Ovary (tissue), 9 donors: ENCODE measurements around the gene MAPK8IP3. TPM values are rescaled to one million over a fixed set of nuclear protein-coding genes. Genes with fewer than 3 reads are reported as not detected.
A peak's percentile ranks its signal among the peaks of the same experiment; 100 is the strongest.

ENCODE experiments used
- DNase-seq, 5 donors: peaks; one replicate each; pipeline ENCODE4 v3.0.0-alpha.2; 2019 to 2020
- H3K27ac ChIP-seq, 2 donors: fragments of 200-600 bp; one replicate each; pipeline versions ENCODE4 v1.5.1 to v1.8.0; 2019 to 2022
- H3K27me3 ChIP-seq: fragments of 200-600 bp; one replicate; pipeline ENCODE4 v1.8.0; 2022
- H3K36me3 ChIP-seq: fragments of 200-600 bp; sonication (generic); one replicate; pipeline ENCODE4 v1.5.1; 2019
- H3K4me1 ChIP-seq: one replicate; pipeline ENCODE4 v1.8.1; 2013; ENCODE audit warnings: mild to moderate bottlenecking, moderate library complexity; ENCODE audit not compliant: insufficient read depth
- H3K4me3 ChIP-seq: fragments of 200-600 bp; sonication (generic); one replicate; pipeline ENCODE4 v1.5.1; 2017
- H3K9me3 ChIP-seq, 2 donors: fragments of 200-600 bp in 1 of 2; sonication (generic) in 1 of 2; one replicate each; pipeline versions ENCODE4 v1.5.1 to v1.8.1; 2013 to 2019; ENCODE audit warnings: mild to moderate bottlenecking in 1 of 2, moderate library complexity in 1 of 2
- CTCF ChIP-seq, 3 donors: fragments of 450-650 bp in 2 of 3; fragments of 200-600 bp in 1 of 3; IDR thresholded peaks; one replicate each; pipeline versions ENCODE4 v1.5.1 to v1.8.0; 2016 to 2022; ENCODE audit warnings: antibody characterized with exemption in 3 of 3, mild to moderate bottlenecking in 1 of 3
- EP300 ChIP-seq: sonication (generic); formaldehyde crosslinking; IDR thresholded peaks from one replicate; pipeline ENCODE4 v1.6.1; 2017; ENCODE audit warnings: antibody characterized with exemption
- POLR2A ChIP-seq: fragments of 450-650 bp; IDR thresholded peaks from one replicate; pipeline ENCODE4 v1.6.1; 2017; ENCODE audit warnings: antibody characterized with exemption, mild to moderate bottlenecking, moderate library complexity
- whole genome bisulfite sequencing, 3 donors: extraction: QIAGEN DNeasy Blood & Tissue Kit in 1 of 3; methylation state at CpG; one replicate each; pipeline versions ENCODE4 v1.1.5 to v1.1.7; 2013 to 2017; 5-methylcytosine and 5-hydroxymethylcytosine counted together
- intact Hi-C, 4 donors: fragments of 100-400 bp; cut with DNase I; formaldehyde crosslinking; loops; one replicate each; pipeline versions ENCODE4 v1.11.0 to v1.15.1; 2022 to 2023
- polyA plus RNA-seq, 2 donors: library from polyadenylated mRNA; stranded (reverse); fragments of 200-250 nt in 1 of 2; fragments of 350-450 nt in 1 of 2; fragmentation: Illumina TruSeq in 1 of 2; extraction: RNeasy Lipid Tissue Mini Kit (QIAGEN cat#74804) in 1 of 2; gene quantifications; one replicate each; pipeline ENCODE4 v1.2.3, GENCODE V29; 2013 to 2014
- total RNA-seq, 7 donors: library from RNA; depleted of rRNA in 2 of 7; stranded (reverse); fragments of >200 nt in 2 of 7; fragmentation: NEBNext Ultra II Directional in 3 of 7; extraction: Animal tissue kit (Norgen Biotek cat#: 25700) in 3 of 7; gene quantifications; one replicate each; pipeline versions ENCODE4 v1.1.0 to v1.2.4, GENCODE V29; 2016 to 2023
- donor health status: DM: no; HTN: no; CAD: no; lungs with moderate emphysema.
- donor health status: DM: no; HTN: no; CAD: no.
- donor health status: Bipolar disorder and iron deficiency.
- donor health status: DM: yes; HTN: yes; CAD: no.
- donor health status: DM: no; HTN: no; CAD: no.
- donor health status: DM: yes; HTN: yes; CAD: no.

MAPK8IP3 gene
- total and polyA plus RNA-seq, 9 donors: 7.0 to 117 (median 72.3) TPM

- no peaks in the 10 kb centered on the region for H3K4me1 ChIP-seq
- no peaks in the 10 kb centered on the region for H3K27me3 ChIP-seq
- no peaks in the 10 kb centered on the region for H3K36me3 ChIP-seq
- TF ChIP-seq EP300: no peak
- intact Hi-C loops: no loop called here
- WGBS, 3 donors: 89 to 93% (median 91%) methylated on average over 15 of the region's 15 CpGs
- no peak overlapping the region for H3K27ac ChIP-seq
- H3K4me3 ChIP-seq: no peak overlapping the region
- no peaks in the 10 kb centered on the region for H3K9me3 ChIP-seq
- DNase-seq: no peak
Measured at GRCh38 chr16:1790261-1790610, 84.2 kb downstream of the MAPK8IP3 start.

- DNase-seq: peak in 4 of 5 donors; percentile 11 to 37 (median 24)
Measured at GRCh38 chr16:1790611-1791255, 84.7 kb downstream of the MAPK8IP3 start.

DNA sequence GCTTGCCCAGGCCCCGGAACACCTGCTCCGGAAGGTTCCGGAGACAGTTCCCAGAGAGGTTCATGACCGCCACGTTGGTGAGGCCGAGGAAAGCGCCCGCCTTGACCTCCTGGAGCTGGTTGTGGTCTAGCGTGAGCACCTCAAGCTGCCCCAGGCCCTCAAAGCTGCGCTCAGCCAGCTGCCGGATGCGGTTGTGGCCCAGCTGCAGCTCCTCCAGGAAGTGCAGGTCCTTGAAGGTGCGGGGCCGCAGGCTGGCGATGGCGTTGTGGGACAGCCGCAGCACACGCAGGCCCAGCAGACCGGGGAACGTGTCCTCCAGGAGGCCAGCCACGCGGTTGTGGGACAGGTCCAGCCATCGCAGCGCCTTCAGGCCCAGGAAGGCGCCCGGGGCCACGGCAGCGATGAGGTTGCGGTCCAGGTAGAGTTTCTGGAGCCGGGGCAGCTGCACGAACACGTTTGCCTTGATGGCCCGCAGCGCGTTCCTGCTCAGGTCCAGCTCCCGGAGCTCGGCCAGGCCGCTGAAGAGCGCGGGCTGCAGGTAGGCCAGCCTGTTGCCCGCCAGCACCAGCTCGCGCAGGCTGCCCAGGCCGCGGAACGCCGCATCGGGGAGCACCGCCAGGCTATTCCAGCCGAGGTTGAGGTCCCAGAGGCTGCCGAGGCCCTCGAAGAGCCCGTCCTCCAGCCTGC, 85.4 kb downstream of the MAPK8IP3 start:
- Histone ChIP-seq H3K27ac (no peak overlapping the region), H3K27me3 (no peaks in the 10 kb centered on the region), H3K36me3 (no peaks in the 10 kb centered on the region), H3K4me3 (no peak overlapping the region), H3K9me3 (no peaks in the 10 kb centered on the region), H3K4me1 (no peaks in the 10 kb centered on the region)
- TF ChIP-seq CTCF (IDR thresholded peaks at IDR 0.05): no peak
- no peak for TF ChIP-seq EP300
- no peak for TF ChIP-seq POLR2A
- intact Hi-C loops: no loop called here
- WGBS, 3 donors: 92% methylated on average over 37 to 53 of the region's 53 CpGs
- DNase-seq: peak in 4 of 5 donors; percentile 19 to 35 (median 22)

More at GRCh38 chr16:1790611-1791255, 84.7 kb downstream of the MAPK8IP3 start:
- Histone ChIP-seq H3K27ac (no peak overlapping the region), H3K4me3 (no peak overlapping the region), H3K9me3 (no peaks in the 10 kb centered on the region), H3K4me1 (no peaks in the 10 kb centered on the region), H3K27me3 (no peaks in the 10 kb centered on the region), H3K36me3 (no peaks in the 10 kb centered on the region)
- TF ChIP-seq CTCF (IDR thresholded peaks at IDR 0.05) (no peak), POLR2A (no peak), EP300 (no peak)
- intact Hi-C loops: no loop called here
- WGBS, 3 donors: 87 to 89% (median 87%) methylated on average over 39 to 44 of the region's 44 CpGs

DNA sequence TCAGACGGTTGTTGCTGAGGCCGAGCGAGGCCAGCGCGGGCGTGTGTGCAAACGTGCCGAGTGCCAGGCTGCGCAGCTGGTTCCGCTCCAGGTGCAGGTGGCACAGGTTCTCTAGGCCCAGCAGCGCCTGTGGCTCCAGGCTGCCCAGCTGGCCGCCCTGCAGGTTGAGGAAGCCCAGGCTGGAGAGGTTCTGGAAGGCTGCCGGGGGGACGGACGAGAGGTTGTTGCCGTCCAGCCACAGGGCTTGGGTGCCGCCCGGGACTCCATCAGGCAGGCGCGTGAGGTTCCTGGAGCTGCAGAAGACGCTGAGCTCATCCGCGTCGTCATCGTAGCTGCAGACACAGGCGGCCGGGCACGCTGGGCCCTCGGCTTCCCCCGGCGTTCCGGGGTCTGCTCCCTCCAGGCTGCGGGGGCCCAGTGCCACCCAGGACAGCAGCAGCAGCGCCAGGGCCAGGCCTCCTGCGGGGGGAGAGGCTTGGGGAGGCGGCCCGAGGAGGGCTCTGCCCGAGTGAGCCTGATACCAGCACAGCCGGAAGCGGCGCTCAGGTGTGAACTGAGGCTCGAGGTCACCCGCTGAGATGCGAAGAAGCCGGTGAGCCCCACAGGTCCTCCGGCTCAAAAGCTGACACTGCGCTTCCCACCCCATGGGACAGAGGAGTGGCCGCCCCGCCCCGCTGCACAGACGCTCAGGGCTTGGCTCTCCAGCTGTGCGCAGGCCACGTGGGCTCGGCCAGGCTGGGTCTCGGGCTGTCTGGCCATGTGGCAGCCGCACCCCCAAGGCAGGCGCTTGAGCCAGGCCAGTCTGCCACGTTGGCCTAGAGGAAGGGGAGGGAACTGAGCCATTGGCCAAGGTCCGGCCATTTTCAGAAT, 86.2 kb downstream of the MAPK8IP3 start:
- peak in 4 of 5 donors; percentile 18 to 40 (median 22) for DNase-seq
- no peaks in the 10 kb centered on the region for H3K4me1 ChIP-seq

More for the DNA sequence above, 86.2 kb downstream of the MAPK8IP3 start:
- TF ChIP-seq EP300 (no peak), CTCF (IDR thresholded peaks at IDR 0.05) (no peak), POLR2A (no peak)
- Histone ChIP-seq H3K4me3 (no peak overlapping the region), H3K27me3 (no peaks in the 10 kb centered on the region), H3K36me3 (no peaks in the 10 kb centered on the region), H3K27ac (no peak overlapping the region), H3K9me3 (no peaks in the 10 kb centered on the region)
- intact Hi-C loops: no loop called here
- WGBS, 3 donors: 85 to 89% (median 86%) methylated on average over 45 to 59 of the region's 59 CpGs
